Left ventricle myocardium superior (tissue), 1 donor: ENCODE data around the gene VILL. TPM values are rescaled to one million over a fixed set of nuclear protein-coding genes. Genes with fewer than 3 reads are reported as not detected.
"Not testable (repeated sequence)": the region's sequence is repeated elsewhere in the genome, so short reads cannot be mapped to it uniquely, and the experiment has no call there.

Experiments
- ATAC-seq: fragments of 200-7000 bp; cut with Tn5 transposase; one replicate; pipeline ENCODE4 v1.9.1; 2020; ENCODE audit warnings: mild to moderate bottlenecking, moderate library complexity
- DNase-seq: peaks from one replicate; pipeline ENCODE4 v3.0.0-alpha.2; 2020
- intact Hi-C: fragments of 100-400 bp; cut with micrococcal nuclease; formaldehyde crosslinking; loops from one replicate; pipeline ENCODE4 v1.11.0; 2022
- total RNA-seq: library from RNA; stranded (reverse); fragmentation: NEBNext Ultra II Directional; extraction: Animal tissue kit (Norgen Biotek cat#: 25700); gene quantifications from one replicate; pipeline ENCODE4 v1.2.1, GENCODE V29; 2021
- donor health status: DM: no; HTN: yes; CAD: no; lungs with severe emphysema.

The VILL gene
- total RNA-seq, 1 donor from 2014 or later, result 2.7 TPM

DNA sequence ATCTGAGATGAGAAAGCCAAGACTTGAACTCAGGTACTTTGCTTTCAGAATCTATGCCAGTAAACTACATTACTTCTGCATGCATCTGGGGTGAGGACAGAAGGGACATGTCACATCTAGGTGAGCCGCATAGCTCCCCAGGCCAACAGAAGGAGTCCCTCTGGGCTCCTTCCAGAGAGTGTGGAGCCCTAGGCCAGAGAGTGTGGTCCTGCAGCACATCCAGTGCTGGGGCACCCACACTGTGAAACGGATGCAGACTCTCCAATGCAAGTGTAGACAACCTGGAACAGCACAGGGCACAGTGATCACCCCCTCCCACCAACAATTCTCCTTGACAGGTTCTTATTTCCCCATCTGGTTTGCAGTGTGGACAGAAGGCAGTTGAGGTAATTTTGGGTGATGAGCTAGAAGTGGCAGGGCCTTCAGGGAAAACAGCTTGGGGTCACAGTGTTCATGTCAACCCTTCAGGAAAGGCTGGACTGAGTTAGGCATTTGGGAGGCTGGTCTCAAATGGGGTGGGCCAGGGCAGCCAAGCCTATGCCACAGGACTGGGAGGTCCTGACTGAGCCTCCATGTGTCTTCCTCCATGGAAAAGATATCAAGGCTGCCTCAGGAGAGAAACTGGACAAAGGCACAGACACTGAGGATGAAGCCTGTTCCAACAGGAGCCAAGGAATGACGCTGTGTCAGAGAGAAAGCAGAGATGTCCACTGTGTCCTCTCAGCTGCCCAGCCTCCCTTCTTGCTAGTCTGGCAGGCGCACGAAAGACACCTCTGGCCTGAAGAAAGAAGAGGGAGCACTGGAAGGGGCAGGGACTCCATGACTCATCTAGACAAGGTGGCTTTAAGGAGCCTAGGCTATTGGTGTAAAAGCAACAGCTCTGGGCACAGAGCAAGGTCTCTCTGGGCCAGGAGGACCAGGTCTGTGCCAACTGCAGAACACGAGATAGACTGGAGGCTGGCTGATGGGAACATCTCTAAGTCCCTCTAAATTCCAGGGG lies 37.2 kb downstream of the VILL start:
- intact Hi-C loops, result no loop called here
- ATAC-seq, result no peak
- no peak for DNase-seq

DNA sequence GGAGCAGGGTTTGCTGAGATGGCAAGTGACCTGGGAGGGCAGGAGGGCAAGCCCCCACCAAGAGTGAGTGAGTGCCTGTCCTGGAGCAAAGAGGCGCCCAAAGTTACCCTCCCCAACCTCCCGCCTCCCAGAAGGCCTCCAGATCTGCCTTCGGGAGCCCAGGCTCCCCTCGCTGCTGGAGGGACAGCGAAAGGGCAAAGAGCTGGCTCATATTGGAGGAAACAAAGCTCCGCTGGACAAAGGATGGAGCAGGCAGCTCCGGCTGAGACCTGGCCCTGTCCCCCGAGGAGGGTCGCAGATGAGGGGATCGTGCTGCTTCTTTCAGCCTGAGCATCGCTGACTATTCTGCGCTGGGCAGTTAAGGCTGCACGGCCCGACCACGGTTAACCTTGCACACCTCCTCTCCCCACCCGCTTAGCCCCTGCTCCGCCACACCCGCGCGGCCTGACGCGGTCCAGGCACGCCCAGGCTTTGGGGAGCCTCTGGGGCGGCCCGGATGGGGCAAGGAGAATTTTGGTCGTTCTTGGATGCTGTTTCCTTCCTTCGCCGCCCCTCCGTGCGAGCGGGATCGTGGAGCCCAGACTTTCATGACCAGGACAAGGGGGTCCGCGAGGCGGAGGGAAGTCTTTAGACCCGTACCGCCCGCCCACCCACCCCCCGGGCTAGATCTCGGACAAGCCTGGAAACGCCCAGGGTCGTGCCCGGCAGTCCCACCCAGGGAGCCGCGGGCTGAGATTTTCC lies 38.2 kb downstream of the VILL start:
- peak; percentile 3 for ATAC-seq
- intact Hi-C loops, result no loop called here
- peak; percentile 61 for DNase-seq

DNA sequence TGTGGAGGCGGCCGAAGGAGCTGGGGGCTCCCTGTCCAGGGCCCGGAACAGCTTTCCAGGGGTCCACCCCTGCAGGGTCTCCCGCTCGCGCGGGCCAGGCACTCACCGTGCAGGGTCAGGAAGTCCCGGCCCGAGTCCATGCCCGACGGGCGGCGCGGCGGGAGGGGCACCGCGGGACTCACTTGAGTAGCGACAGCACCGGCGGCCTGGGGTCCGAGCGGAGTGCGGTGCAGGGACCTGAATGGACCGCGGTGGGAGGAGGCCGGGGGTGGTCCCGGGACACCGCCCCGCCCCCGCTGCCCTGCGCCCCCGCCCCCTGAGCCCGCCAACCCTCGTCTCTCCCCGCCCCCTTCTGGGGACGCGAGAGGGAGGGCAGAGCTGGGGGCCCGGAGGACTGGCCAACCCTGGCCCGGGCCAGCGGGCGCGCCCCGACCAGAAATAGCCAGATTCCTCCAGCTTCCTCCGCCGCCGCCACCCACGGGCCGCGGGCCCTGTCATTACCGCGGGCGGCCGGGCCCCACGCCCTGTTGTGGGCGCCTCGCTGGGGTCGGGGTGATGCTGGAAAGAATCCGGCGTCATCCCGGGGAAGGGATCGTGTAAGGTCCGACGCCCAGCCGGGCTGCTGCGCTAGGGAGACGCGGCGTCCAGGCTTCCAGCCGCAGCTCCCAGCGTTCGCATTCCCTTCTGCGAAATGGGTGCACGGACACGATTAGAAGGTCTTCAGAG lies 39.0 kb downstream of the VILL start, which contains the start of gene PLCD1:
PLCD1 (minus strand) TSS at position 243 of the 726 bp plus-strand sequence; CDS start at position 140, 103 bp downstream.
- ATAC-seq, result peak; percentile 62
- intact Hi-C loops, result no loop called here

DNA sequence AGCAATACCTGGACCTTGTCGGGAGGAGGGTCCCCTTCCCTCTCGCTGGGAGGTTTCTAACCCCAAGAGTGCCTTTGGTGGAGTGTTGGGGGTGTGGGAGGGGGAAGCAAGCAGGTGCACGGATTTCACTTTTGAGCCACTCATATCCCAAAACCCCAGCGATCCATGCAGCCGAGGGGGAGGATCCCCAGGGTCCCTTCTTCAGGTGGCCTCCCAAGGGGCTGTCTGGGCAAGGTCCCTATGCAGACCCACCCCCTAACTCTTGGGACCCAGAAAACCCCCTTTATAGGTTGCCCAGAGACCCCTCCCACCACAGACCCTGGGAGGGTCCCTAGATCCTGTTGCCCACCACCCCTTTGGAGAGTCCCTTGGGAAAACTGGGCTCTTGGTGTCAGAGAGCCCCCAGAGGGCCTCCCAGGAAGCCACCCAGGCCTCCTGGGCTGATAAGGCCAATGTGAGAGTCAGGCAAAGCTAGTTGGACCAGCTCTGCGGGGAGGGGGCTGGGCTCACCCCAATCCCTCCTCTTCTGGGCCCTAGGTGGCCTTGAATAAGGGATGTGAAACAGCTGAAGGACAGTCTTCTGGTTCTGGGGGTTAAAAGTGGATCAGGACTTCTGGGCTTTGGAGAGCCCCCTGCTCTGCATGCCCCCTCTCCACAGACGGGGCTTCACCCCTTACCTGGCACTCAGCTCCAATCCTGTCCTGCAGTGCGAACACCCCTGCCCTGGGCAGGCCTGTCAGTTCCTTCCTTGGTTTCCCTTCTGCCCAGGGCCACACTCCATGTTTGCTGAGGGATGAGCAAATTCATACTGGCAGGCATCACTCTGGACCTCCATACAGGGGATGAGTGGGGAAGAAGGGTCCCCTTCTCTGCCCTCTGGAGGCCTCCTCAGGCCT lies 39.8 kb downstream of the VILL start:
- intact Hi-C loops, result no loop called here
- DNase-seq (no peak), ATAC-seq (no peak)

More for the DNA sequence above, 39.0 kb downstream of the VILL start, which contains the start of gene PLCD1:
- peak; percentile 91 for DNase-seq

DNA sequence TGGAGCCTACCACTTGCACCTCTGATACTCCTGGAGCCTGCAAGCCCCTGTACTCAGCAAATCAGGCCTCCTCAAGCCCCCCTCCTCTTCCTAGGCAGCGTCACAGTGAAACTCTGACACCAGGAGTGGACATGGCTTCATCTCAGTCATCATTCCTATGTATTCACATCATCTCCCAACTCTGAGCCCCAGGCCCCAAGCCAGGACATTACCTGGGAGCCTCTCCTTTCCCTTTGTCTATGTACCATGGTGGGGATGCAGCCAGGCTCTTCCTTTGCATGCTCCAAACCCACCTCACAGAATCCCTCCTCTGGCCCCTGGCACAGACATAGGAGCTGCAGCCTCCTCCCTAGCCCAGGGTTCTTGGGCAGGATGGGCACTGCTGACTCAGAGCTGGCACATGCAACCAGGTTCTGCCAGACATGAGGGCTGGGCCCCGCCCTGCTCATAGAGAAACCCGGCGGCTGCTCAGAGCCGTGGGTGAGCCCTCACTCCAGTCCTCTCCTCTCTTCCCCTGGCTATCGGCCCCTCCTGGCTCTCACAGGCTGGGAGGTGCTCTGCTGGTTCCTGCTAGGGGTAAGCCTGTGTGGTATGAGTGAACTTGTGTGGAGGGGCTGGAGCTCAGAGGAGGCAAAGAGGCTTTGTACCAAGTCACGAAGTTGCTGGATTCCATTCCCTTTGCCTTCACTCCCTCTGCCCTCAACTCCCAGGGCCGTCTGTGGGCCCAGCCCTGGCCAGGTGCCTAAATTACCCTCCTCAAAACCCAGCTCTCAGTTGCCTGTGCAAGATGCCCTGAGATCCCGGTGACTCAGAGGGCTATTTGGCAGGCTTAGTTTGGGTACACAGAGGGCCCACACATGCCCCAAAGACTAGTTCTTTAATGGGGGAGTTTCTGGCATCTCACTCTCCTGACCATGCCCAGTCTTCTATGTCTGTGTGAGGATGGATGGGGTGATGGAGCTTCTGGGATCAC lies 40.7 kb downstream of the VILL start:
- ATAC-seq (peak; percentile 20), DNase-seq (no peak)
- intact Hi-C loops, result no loop called here

DNA sequence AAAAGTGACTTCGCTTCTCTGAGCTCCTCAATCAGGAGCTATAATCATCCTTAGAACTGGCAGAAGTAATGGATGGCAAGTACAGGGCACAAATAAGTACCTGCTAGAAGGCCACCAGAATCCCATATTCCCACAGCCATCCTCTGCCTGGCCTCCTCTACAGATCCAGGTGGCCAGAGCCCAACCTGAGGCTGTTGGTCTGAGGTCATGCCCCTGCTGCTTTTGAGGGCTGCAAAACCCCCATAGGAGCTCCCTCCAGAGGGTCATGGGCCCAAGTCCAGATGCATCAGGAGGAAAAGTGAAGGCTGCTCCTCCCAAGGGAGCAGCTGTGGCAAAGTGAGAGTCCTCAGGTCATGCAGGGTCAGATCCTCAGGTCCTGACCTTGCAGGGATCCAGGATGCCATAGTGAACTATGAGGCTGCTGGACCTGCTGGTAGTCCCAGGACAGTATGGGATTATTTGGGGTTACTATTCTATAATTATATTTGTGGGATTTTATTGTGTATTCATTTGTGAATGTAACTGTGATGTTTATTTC lies 41.8 kb downstream of the VILL start:
- intact Hi-C loops, result no loop called here
- no peak for DNase-seq
- ATAC-seq, result no peak

DNA sequence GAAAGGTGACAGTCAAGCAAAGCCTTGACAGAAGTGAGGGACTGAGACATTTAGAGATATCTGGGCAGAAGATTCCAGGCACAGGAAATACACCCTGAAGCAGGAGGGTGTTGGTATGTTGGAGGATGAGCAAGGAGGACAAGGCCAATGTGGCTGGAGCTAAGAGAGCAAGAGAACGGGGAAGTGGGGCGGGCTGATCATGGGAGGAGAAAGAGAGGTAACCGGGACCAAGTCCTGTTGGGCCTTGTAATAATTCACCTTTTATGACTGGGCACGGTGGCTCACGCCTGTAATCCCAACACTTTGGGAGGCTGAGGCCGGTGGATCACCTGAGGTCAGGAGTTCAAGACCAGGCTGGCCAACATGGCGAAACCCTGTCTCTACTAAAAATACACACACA lies 43.0 kb downstream of the VILL start:
- intact Hi-C loops, ATAC-seq, DNase-seq: not testable (repeated sequence)

DNA sequence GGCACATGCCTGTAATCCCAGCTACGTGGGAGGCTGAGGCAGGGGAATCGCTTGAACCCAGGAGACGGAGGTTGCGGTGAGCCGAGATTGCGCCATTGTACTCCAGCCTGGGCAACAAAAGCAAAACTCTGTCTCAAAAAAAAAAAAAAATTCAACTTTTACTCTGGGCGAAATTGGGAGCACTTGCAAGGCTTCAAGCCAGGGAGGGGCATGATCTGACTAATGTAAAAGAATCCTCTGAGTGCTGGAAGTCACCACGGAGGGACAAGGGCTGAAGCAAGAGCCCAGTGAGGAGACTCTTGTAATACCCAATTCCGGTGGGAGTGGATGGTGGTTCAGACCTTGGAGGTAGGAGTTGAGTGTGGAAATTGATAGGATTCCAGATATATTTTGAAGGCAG lies 43.7 kb downstream of the VILL start:
- intact Hi-C loops, ATAC-seq, DNase-seq: not testable (repeated sequence)

DNA sequence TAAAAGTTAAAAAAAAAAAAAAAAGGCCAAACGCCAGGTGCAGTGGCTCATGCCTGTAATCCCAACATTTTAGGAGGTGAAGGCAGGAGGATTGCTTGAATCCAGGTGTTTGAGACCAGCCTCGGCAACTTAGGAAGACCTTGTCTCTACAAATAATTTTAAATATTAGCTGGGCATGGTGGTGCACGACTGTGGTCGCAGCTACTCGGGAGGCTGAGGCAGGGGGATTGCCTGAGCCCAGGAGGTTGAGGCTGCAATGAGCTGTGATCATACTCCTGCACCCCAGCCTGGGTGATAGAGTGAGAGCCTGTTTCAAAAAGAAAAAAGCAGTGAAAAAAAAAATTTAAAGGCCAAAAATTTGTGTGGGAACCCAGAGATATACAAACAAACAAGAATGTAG lies 45.7 kb downstream of the VILL start:
- ATAC-seq (no peak), DNase-seq (no peak)
- intact Hi-C loops, result no loop called here

DNA sequence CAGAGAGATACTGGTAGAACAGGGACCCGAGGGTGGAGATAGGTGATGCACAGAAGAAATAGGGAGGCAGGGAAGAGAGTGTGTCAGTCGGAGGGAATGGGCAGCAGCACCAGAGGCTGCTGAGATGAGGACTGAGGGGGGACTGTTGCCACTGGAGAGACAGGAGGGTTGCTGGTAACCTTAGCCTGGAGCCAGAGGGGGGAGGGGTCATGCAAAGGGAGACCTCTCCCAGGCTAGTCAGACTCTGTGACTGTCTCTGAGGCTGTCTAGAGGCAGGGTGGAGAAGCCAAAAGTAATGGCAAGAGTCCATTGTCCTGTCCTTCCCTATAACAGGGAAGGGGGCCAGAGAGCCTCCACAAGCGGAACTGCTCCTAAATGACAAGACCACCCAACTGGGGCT lies 46.3 kb downstream of the VILL start:
- DNase-seq, result no peak
- intact Hi-C loops, result no loop called here
- ATAC-seq, result no peak

DNA sequence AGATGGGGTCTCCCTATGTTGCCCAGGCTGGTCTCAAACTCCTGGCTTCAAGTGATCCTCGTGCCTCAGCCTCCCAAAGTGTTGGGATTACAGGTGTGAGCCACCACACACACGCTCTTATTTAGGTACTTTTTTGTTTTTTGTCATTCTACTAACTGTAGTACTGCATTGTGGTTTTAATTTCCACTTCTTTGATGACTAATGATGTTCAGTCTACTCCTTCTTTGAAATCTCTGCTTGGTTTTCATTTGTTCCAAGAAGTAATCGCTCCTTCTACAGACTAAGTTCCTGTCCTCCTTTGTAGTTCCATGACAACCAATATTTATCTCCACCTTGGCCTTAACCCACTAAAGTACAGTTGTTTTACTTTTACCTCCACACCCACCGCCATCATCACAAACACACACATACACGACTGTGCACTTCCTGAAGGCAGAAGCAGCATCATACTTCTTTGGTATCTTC lies 47.9 kb downstream of the VILL start:
- intact Hi-C loops, result no loop called here
- ATAC-seq, result no peak

DNA sequence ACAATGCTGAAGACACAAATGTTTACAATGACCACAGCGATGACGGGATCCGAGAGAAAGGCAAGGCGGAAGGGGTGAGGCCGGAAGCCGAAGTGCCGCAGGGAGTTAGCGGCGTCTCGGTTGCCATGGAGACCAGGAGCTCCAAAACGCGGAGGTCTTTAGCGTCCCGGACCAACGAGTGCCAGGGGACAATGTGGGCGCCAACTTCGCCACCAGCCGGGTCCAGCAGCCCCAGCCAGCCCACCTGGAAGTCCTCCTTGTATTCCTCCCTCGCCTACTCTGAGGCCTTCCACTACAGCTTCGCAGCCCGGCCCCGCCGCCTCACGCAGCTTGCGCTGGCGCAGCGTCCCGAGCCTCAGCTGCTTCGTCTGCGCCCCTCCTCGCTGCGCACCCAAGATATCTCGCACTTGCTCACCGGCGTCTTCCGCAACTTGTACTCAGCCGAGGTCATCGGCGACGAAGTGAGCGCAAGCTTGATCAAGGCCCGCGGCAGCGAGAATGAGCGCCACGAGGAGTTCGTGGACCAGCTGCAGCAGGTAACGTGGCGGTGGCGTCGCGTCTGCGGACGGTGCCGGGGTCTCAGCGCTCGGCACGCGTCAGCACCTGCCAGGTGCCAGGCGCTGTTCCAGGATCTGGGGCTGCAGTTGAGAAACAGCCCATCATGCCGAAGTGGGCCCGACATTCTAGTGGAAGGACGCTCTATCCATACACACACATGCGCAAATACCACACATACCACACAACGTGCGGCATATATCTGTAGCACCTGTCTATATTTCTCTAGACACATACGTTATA lies 48.7 kb downstream of the VILL start, which contains the start of gene DLEC1:
DLEC1 (plus strand) TSS at position 108 of the 798 bp plus-strand sequence; CDS start at position 126, 18 bp downstream.
- peak; percentile 79 for DNase-seq
- intact Hi-C loops, result no loop called here

More for the DNA sequence above, 47.9 kb downstream of the VILL start:
- DNase-seq, result no peak

DNA sequence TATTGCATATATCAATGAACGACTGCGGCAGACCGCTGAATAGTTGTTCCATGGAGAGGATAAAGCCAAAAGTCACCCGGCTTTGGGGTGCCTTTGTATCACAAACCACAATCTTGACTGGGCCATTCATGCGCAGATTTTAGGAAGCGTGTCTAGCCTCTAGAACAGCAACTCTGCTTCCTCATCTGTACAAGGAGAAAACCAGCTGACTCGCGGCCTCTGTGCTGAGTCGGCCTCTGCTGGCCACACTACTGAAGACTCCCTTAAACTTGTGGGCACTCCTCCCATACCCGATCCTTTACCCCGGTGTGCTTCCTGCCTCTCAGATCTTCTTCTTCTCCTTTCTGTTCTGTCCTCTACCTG lies 49.3 kb downstream of the VILL start:
- peak; percentile 73 for DNase-seq
- ATAC-seq, result peak; percentile 94
- intact Hi-C loops, result no loop called here

More for the DNA sequence above, 48.7 kb downstream of the VILL start, which contains the start of gene DLEC1:
- peak; percentile 83 for ATAC-seq

DNA sequence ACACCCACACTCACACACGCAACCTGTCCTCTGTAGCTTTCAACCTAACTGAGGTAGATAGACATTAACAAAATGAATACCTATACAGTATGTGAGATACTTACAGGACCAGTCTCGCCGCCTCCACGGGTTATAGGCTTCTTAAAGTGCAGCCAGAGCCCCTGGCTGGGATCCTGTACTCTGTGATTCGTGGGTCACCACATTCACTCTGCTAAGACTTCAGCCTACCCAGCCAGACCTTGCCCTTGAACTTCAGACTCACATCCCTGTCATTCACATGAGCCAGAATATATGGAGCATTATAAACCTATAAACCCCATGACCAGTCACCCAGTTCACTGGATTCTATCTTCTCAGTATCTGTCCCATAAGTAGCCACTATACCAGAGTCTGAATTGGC lies 49.8 kb downstream of the VILL start:
- DNase-seq (no peak), ATAC-seq (no peak)
- intact Hi-C loops, result no loop called here

DNA sequence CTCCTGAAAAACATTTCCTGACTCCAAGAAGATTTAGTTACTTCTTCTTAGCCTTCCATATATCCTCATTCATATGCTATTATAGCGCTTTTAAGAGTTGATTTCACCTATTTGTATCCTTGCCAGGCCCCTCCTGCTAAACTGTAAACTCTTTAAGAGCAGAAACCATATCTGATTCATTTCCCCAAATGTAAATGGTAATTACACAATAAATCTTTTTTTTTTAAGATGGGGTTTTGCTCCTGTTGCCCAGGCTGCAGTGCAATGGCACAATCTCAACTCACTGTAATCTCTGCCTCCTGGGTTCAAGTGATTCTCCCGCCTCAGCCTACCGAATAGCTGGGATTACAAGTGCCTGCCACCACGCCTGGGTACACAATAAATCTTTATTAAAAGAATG lies 52.9 kb downstream of the VILL start:
- ATAC-seq, result no peak
- no peak for DNase-seq
- intact Hi-C loops, result no loop called here

DNA sequence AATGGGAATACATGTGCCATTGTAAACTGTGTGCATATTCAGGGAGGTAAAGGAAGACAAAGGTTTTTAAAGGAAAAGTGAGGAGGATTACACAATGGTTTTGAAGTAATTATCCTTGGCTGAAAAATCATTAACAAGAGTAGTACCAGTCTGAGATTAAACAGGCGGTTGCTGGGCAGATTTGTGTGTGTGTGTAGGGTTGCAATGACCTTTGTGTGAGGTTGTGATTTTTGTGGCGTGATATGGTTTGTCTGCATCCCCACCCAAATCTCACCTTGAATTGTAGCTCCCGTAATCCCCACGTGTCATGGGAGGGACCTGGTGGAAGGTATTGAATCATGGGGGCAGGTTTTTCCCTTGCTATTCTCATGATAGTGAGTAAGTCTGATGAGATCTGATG lies 55.4 kb downstream of the VILL start:
- DNase-seq (no peak), ATAC-seq (no peak)
- intact Hi-C loops, result no loop called here
